Putamen (tissue), 1 donor: Measurements from ENCODE around the gene NECAB2.

Experiments used
- DNase-seq: peaks from one replicate; pipeline ENCODE4 v3.0.0-alpha.2; 2016; ENCODE audit warnings: low spot score

NECAB2 gene

GRCh38 chr16:84024854-84025253 lies 56.8 kb downstream of the NECAB2 start:
- DNase-seq, result no peak

DNA sequence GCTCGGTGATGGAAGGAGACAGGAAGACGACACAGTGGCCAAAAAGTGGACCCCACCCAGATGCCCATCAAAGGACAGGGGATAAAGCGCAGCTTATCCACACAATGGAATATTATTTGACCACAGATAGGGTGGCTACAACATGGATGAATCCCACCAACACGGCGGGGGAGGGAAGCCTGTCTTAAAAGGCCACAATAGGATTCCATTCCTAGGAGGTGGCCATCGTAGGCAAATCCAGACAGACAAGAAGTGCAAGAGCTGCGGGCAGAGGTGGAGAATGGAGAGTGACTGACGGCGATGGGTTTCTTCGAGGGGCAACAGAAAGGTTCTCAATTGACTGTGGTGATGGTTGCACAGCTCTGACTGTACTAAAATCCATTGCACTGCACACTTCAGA lies 58.6 kb downstream of the NECAB2 start:
- no peak for DNase-seq

DNA sequence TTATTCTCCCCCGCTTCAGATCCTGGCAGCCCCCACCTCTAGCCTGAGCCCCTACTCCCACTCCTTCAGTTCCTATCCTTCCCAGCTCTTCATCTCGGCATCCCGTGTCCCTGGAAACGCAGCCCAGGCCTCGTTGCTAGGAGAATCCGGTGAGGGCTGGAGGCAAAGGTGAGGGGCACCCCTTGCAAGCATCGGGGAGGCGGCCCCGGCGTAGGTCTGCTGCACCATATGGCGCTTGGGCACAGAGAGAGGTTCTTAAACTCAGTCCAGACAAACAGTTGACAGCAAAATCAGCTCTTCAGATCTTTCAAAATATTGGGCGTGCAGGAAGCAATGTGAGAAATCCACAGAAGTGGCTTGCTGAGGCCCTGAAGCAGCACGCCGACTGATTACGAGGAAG lies 59.6 kb downstream of the NECAB2 start:
- no peak for DNase-seq

- no peak for DNase-seq
These were observed 61.4 kb downstream of the NECAB2 start for GRCh38 chr16:84029297-84030047.

DNA sequence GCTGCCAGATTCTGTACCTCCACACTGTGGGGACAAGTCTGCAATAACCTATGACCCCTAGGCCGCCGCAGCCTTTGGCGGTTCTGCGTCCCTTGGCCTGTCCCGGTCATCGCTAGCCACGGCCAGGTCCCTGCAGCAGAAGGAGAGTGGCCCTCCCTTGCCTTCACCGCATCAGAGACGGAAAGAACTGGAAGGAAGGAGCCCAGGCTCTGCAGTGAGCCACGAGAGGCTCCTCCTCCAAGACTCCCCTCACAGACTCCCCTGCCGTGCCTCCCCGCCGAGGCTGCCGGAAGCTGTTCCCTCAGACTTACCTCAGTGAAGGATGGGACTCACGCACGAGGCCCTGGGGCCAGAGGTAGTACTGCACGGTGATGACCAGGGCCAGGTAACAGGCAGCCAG lies 63.5 kb downstream of the NECAB2 start:
- no peak for DNase-seq

- DNase-seq, result no peak
These were observed 64.6 kb downstream of the NECAB2 start for GRCh38 chr16:84032458-84033178.

DNA sequence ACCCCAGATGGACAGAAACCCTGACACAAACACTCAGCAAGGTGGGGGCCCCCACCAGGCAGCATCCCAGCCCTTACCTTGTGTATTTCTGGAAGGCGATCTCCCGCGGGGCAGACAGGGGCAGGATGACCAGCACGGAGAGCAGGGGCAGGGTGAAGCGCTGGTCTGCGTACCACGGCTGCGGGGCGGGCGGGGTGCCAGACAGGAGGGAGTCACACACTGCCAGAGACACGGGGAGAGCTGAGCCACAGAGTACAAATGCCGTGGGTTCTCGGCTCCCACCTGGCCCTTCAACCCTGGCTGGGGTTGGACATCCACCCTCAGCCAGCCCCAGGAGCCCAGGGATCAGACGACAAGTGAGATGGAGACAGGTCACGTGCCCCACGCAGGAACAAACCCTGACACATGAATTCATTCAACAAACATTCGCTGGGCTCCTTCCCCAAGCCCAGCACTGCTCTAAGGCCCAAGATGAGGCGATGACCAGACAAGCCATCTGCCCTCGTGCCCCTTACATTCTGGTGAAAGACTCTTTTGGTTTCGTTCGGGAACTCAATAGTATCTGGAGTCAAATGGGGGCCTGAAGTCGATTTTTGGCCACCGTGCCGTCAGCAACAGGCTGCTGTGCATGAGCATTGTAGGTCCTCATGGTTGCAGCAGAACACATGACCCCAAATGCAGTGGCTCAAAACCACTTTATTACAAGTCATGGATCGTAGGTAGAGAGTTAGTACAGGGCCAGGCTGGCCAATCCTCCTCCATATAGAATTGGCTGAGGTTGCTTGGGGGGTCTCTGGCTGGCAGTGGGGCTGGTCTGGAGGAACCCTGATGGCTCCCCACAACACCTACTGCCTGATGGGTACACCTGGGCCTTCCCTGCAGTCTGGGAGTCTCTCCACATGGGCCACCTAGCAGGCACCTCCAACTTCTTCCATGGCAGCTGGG lies 65.5 kb downstream of the NECAB2 start:
- DNase-seq, result no peak

GRCh38 chr16:84034516-84034915 lies 66.5 kb downstream of the NECAB2 start:
- DNase-seq, result no peak

GRCh38 chr16:84036131-84036530 lies 68.1 kb downstream of the NECAB2 start:
- DNase-seq, result no peak

DNA sequence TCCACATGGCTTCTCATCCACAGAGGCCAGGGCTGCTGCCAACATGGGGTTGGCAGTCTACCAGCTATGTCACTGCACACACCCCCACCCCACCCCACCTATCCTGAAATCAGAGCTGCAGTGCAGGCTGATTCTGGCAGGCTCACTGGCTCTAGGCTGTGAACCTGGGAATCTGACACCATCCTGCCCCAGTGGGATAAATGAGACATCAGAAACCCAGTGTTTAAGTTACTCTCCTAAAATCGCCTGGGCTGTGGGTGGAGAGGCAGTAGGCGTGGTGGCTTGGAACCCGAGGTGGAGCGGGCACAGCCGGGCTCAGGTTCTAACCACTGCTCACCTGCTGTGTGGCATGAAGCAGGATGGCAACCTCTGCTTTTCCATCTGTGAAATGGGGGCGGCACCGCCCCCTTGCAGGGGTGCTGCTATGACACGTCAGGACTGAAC lies 69.0 kb downstream of the NECAB2 start:
- DNase-seq, result no peak

DNA sequence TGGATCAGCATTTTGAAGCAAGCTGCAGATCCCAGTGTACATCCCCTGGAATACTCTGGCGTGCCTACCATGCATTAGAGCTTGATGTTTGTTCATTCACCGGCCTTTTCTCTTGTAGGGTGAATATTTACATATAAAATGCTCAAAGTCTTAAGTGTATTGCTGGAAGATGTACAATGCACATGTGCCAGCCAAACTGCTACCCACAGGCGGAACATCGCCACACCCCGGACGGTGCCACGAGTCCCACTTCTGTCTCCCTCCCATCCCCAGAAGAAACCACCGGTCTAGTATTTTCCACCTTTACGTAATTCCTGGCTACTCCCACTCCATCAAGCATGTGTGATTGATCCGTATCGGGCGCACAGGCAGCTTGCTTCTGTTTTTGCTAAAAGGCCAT lies 70.4 kb downstream of the NECAB2 start:
- DNase-seq, result no peak

DNA sequence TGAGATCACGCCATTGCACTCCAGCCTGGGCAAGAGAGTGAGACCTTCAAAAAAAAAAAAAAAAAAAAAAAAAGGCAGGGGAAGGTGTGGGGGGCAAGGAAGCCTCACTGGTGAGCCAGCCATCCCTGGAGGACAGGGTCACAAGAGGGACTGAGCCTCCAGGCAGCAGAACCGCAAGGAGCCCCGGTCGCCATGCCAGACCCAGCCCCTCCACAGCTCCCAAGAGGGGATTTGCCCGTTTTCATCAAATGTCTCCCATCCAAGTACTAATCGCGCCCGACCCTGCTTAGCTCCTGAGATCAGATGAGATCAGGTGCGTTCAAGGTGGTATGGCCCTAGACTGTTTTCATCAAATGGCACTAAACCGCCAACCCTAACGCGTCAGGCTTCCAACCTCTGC lies 71.7 kb downstream of the NECAB2 start:
- DNase-seq, result no peak

DNA sequence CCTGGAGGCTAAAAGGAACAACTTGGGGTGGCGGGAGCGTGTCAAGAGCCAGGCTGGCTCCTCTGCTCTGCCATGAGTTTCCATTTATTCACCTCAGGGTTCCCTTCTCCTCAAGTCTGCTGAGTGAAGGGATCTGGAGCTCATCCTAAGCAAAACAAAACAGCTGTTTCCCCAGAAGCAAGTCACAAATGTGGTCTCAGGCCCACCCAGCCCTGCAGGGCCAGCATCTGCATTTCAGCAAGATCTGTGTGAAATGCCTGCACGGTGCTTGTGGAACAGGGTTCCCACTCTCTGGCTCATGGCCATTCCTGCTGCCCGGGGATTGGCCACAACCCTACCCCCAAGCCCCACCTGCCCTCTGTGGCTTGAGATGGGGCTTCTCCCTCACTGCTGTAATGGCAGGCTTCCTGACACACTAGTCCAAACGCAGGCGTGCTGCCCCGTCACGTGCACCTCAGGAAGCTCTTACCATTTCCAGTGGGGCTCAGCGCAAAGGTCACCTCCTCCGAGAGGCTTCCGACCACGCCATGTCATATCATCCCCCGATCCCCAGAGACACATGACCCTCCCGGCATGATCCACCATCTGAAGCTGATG lies 72.3 kb downstream of the NECAB2 start:
- DNase-seq, result no peak

GRCh38 chr16:84040823-84041820 lies 73.1 kb downstream of the NECAB2 start:
- no peak for DNase-seq

DNA sequence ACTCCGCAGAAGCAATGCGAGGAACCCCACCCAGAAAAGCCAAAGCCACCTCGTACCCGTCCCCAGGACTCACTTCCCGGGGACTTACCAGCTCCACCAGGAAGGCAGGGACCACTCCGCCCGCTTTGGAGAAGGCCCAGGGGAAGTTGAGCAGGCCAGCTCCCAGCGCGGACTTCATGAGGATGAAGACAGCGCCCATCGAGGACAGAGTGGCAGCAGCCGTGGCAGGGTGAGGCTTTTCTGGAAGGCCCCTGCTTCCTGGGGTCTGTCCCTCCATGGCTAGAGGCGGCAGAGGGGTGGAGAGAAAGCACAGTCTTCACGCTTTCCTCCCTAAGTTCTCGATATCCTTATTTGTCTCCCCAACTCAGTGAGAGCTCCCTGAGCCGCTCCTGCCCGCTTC lies 73.8 kb downstream of the NECAB2 start:
- DNase-seq, result no peak

DNA sequence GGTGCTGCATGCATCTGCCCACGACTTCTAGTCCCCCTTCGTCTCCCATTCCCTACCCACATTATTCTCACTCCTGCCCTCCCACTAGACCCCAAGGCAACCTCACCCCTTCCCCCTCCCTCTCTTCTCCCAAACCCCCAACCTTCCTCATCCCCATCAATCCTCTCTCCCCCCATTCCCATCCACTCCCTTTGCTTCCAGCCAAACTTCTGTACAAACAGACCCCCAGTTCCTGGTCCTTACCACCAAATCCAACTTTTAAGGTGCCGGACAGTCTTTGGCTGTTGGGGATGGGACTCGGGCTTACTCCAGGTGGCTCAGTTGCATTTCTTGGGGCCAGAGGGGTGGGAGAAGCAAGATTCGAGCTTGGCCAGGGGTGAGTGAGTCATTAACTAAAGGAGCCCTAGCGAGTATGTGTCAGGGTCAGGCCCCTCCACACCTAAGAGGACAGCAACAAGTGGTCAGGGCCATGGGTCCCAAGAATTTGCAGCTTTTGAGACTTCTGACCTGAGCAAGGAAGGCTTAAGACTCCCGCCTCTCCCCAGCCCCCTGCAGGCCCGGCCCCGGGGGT lies 74.3 kb downstream of the NECAB2 start, which contains the start of gene SLC38A8:
TSS of gene SLC38A8 (minus strand) at position 488 of the 571 bp plus-strand sequence. CDS start 638 bp downstream, outside the sequence.
- DNase-seq, result no peak

GRCh38 chr16:84042879-84043485 lies 74.9 kb downstream of the NECAB2 start:
- DNase-seq, result no peak

DNA sequence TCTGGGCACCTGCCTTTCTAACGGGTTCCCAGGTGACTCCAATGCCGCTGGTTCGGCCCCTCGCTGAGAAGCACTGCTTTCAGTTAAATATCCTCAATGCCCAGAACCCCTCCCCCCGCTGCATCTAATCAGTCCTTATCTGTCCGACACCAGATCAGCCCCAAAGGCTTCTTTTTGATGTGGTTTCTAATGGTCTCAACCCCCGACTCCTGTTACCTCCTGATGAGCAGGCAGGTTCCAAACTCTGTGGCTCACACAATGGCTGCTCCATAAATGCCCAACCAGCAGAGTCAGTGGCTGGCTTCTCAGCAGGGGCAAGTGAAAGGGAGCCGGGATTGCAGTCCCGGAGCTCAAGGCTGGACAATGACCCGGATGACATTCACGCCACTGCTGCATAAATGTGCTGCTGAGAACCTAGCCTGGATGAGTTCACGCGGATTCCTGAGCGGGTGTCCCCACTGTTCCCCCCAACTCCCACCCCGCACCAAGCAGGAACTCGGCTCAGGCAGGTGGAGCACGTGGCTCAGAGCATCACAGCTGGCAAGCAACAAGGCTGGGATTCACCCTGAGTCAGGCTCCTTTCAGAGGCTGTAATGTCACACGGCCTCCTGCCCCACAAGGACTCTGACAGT lies 75.6 kb downstream of the NECAB2 start:
- DNase-seq, result no peak

DNA sequence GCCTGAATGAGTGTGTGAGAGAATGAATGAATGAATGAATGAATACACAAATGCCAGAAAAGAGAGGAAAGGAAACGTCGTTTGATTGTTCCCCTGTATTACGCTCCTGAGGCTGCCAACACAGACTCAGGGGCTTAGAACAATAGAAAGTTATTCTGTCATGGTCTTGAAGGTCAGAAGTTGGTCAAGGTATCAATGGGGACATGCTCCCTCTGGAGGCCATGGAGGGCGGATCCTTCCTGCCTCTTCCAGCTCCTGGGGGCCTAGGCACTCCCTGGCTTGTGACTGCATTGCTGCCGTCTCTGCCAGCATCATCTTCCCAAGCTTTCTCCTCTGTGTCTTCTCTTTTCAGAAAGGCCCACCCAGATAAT lies 76.1 kb downstream of the NECAB2 start:
- no peak for DNase-seq
